GM19372 (cell line): Measurements from ENCODE around the gene HBG1.
"Not testable (repeated sequence)": the region's sequence is repeated elsewhere in the genome, so short reads cannot be mapped to it uniquely, and the experiment has no call there.

Experiments used
- ATAC-seq: cut with Tn5 transposase; IDR thresholded peaks from one replicate; pipeline ENCODE4 v1.9.1; 2021; ENCODE audit warnings: mild to moderate bottlenecking, low read depth, moderate library complexity; ENCODE audit not compliant: unreplicated experiment

The HBG1 gene

GRCh38 chr11:5279471-5280090, 29.9 kb upstream of the HBG1 start:
- no peak for ATAC-seq

GRCh38 chr11:5277807-5278382, 28.2 kb upstream of the HBG1 start:
- ATAC-seq: no peak

- ATAC-seq: no peak
Measured at GRCh38 chr11:5276697-5277096, 27.0 kb upstream of the HBG1 start.

GRCh38 chr11:5275369-5276110, 25.9 kb upstream of the HBG1 start:
- no peak for ATAC-seq

GRCh38 chr11:5274395-5274794, 24.7 kb upstream of the HBG1 start:
- ATAC-seq: no peak

- no peak for ATAC-seq
Measured at GRCh38 chr11:5272395-5273017, 22.8 kb upstream of the HBG1 start.

- no peak for ATAC-seq
Measured at GRCh38 chr11:5269715-5270147, 20.1 kb upstream of the HBG1 start, which contains the start of gene HBE1. HBE1 (minus strand) TSS chr11:5269945; CDS start chr11:5269890, 55 bp downstream.

- no peak for ATAC-seq
Measured at GRCh38 chr11:5267033-5267563, 17.4 kb upstream of the HBG1 start.

GRCh38 chr11:5266609-5267008, 17.0 kb upstream of the HBG1 start:
- ATAC-seq: no peak

GRCh38 chr11:5265832-5266231, 16.2 kb upstream of the HBG1 start:
- no peak for ATAC-seq

- ATAC-seq: no peak
Measured at GRCh38 chr11:5258543-5259262, 9.0 kb upstream of the HBG1 start.

- ATAC-seq: no peak
Measured at GRCh38 chr11:5257296-5257695, 7.6 kb upstream of the HBG1 start.

- ATAC-seq: not testable (repeated sequence)
Measured at GRCh38 chr11:5254646-5255413, 5.2 kb upstream of the HBG1 start, which contains the start of gene HBG2. HBG2 (minus strand) TSS chr11:5254781; CDS start chr11:5254728, 53 bp downstream.

- ATAC-seq: not testable (repeated sequence)
Measured at GRCh38 chr11:5254023-5254422, 4.4 kb upstream of the HBG1 start.

- ATAC-seq: not testable (repeated sequence)
Measured at GRCh38 chr11:5253440-5253839, 3.8 kb upstream of the HBG1 start.

GRCh38 chr11:5252919-5253265, 3.2 kb upstream of the HBG1 start:
- no peak for ATAC-seq

- no peak for ATAC-seq
Measured at GRCh38 chr11:5252192-5252918, 2.7 kb upstream of the HBG1 start.

GRCh38 chr11:5251746-5252145, 2.1 kb upstream of the HBG1 start:
- no peak for ATAC-seq
